H1 (cell line): ENCODE results near the gene DPH5.

Source experiments
- EGR1 ChIP-seq: IDR thresholded peaks from 2 replicates; pipeline ENCODE4 v1.6.1; 2011; ENCODE audit warnings: low read depth, low read length, borderline replicate concordance
- JUND ChIP-seq: IDR thresholded peaks from 2 replicates; pipeline ENCODE4 v1.6.1; 2011; ENCODE audit warnings: mild to moderate bottlenecking, improper control_type of control experiment, low read length

GRCh38 chr1:101004061-101004460, 21.5 kb downstream of the DPH5 start:
- TF ChIP-seq EGR1 (no peak), JUND (no peak)
